T-helper 1 cell treated with Interleukin-12 subunit alpha and Interleukin-12 subunit beta and Interleukin-4 antibody, amounts not matched to agents 30 μg/mL and 1 μg/mL, for 36 hours (primary cell): Measurements from ENCODE around the gene MAN2B1.
"Not testable (repeated sequence)": the region's sequence is repeated elsewhere in the genome, so short reads cannot be mapped to it uniquely, and the experiment has no call there.

Source experiments
- H3K27ac Mint-ChIP-seq: one replicate; pipeline ENCODE4 v1.8.0; 2021; ENCODE audit warnings: mild to moderate bottlenecking, mixed read lengths
- H3K27me3 Mint-ChIP-seq: one replicate; pipeline ENCODE4 v1.8.0; 2021; ENCODE audit warnings: low read depth, mixed read lengths
- H3K36me3 Mint-ChIP-seq: one replicate; pipeline ENCODE4 v1.8.0; 2021; ENCODE audit warnings: low read depth, mixed read lengths
- H3K4me1 Mint-ChIP-seq: one replicate; pipeline ENCODE4 v1.8.0; 2021; ENCODE audit warnings: low read depth, mixed read lengths
- H3K4me3 Mint-ChIP-seq: one replicate; pipeline ENCODE4 v1.8.0; 2021; ENCODE audit warnings: mild to moderate bottlenecking, moderate library complexity, mixed read lengths
- H3K9me3 Mint-ChIP-seq: one replicate; pipeline ENCODE4 v1.8.0; 2021; ENCODE audit warnings: mixed read lengths

Gene MAN2B1

GRCh38 chr19:12629215-12629614 lies 37.3 kb downstream of the MAN2B1 start:
- Mint-ChIP-seq H3K27me3 (no peaks in the 10 kb centered on the region), H3K4me3 (no peak overlapping the region), H3K36me3 (peaks cover 71% of the 10 kb centered on the region), H3K27ac (no peak overlapping the region), H3K9me3 (peaks cover 34% of the 10 kb centered on the region), H3K4me1 (no peaks in the 10 kb centered on the region)

DNA sequence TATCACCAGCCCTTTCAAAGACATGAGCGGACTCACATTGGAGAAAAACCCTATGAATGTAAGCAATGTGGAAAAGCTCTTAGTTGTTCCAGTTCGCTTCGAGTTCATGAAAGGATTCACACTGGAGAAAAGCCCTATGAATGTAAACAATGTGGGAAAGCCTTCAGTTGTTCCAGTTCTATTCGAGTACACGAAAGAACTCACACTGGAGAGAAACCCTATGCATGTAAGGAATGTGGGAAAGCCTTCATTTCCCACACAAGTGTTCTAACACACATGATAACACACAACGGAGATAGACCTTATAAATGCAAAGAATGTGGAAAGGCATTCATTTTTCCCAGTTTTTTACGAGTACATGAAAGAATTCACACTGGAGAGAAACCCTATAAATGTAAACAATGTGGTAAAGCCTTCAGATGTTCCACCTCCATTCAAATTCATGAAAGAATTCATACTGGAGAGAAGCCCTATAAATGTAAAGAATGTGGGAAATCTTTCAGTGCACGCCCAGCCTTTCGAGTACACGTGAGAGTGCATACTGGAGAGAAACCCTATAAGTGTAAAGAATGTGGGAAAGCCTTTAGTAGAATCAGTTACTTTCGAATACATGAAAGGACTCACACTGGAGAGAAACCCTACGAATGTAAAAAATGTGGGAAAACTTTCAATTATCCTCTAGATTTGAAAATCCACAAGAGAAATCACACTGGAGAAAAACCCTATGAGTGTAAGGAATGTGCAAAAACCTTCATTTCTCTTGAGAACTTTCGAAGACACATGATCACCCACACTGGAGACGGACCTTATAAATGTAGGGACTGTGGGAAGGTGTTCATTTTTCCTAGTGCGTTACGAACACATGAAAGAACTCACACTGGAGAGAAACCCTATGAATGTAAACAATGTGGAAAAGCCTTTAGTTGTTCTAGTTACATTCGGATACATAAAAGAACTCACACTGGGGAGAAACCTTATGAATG lies 38.2 kb downstream of the MAN2B1 start:
- H3K27me3 Mint-ChIP-seq, result no peaks in the 10 kb centered on the region
- H3K4me1 Mint-ChIP-seq, result no peaks in the 10 kb centered on the region
- peaks cover 34% of the 10 kb centered on the region for H3K9me3 Mint-ChIP-seq
- no peak overlapping the region for H3K4me3 Mint-ChIP-seq
- no peak overlapping the region for H3K27ac Mint-ChIP-seq
- H3K36me3 Mint-ChIP-seq, result peaks cover 71% of the 10 kb centered on the region

DNA sequence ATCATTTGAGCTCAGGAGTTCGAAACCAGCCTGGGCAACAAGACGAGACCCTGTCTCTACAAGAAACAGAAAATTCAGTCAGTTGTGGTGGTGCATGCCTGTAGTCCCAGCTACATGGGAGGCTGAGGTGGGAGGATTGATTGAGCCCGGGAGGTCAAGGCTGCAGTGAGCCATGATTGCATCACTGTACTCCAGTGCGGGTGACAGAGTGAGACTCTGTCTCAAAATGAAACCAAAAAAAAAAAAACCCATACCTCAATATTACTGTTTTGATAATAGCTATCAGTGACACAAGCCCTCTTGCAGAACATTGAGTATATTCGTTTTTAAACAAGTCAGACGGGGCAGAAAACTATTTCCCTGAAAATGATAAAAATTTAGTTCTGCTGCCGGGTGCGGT lies 39.6 kb downstream of the MAN2B1 start:
- Mint-ChIP-seq H3K27ac (no peak overlapping the region), H3K36me3 (peaks cover 68% of the 10 kb centered on the region), H3K9me3 (peaks cover 34% of the 10 kb centered on the region), H3K4me1 (no peaks in the 10 kb centered on the region), H3K4me3 (no peak overlapping the region), H3K27me3 (no peaks in the 10 kb centered on the region)

DNA sequence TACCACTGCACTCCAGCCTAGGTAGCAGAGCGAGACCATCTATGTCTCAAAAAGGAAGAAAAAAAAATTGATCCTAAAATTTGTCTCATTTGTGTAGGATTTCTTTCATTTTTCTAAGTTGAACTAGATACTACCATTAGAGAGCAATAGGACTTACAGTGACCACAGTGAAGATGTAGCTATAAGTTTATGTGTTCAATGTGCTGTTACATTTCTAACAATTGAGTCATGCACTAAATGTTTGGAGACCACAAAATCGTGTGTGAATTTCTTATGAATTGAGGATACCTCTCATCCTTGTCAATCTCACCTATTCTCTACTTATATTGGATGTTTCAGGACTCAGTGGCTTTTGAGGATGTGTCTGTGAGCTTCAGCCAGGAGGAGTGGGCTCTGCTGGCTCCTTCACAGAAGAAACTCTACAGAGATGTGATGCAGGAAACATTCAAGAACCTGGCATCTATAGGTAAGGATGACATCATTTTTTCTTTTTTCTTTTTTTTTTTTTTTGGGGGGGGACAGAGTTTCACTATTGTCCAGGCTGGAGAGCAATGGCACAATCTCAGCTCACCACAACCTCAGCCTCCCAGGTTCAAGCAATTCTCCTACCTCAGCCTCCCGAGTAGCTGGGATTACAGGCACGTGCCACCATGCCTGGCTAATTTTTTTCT lies 43.0 kb downstream of the MAN2B1 start:
- Mint-ChIP-seq H3K36me3 (peaks cover 56% of the 10 kb centered on the region), H3K9me3 (peaks cover 22% of the 10 kb centered on the region), H3K4me3 (no peak overlapping the region), H3K27ac (no peak overlapping the region), H3K27me3 (no peaks in the 10 kb centered on the region), H3K4me1 (peaks cover 4% of the 10 kb centered on the region)

DNA sequence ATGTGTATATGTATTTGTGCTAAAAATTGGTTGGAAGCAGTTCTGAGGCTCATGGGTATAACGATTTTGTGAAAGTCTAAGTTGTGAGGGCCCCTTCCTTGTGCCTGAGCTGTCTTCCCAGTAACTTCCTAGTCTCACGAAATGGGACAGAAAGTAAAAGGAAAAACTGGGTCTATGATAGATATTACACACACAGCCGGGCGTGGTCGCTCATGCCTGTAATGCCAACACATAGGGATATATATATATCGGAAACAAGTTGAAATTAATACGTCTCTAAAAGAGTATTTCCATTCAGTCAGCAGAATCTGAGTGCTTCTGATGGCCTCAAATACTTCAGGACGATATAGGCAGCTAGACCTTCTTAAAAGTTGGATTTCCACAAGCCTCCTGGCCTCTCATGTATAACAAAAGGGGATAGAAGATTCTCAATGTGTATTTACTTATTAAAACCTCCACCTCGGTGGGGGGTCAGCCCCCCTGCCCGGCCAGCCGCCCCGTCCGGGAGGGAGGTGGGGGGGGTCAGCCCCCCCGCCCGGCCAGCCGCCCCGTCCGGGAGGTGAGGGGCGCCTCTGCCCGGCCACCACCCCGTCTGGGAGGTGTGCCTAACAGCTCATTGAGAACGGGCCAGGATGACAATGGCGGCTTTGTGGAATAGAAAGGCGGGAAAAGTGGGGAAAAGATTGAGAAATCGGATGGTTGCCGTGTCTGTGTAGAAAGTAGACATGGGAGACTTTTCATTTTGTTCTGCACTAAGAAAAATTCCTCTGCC lies 45.1 kb downstream of the MAN2B1 start:
- not testable (repeated sequence) for H3K4me1 Mint-ChIP-seq, H3K27me3 Mint-ChIP-seq, H3K4me3 Mint-ChIP-seq, H3K9me3 Mint-ChIP-seq, H3K27ac Mint-ChIP-seq
- H3K36me3 Mint-ChIP-seq, result peaks cover 47% of the 10 kb centered on the region

DNA sequence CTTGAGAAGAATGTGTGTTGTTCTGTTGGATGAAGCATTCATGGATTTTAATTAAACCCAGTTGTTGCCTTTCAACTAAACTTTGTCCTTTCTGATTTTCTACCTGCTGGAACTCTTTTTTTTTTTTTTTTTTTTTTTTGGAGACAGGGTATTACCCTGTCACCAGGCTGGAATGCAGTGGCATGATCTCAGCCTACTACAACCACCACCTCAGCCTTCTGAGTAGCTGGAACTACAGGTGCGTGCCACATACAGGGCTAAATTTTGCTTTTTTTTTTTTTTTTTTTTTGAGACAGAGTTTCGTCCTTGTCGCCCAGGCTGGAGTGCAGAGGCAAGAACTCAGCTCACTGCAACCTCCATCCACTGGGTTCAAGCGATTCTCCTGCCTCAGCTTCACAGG lies 48.9 kb downstream of the MAN2B1 start:
- H3K27ac Mint-ChIP-seq, result no peak overlapping the region
- H3K36me3 Mint-ChIP-seq, result peaks cover 49% of the 10 kb centered on the region
- H3K27me3 Mint-ChIP-seq, result no peaks in the 10 kb centered on the region
- H3K9me3 Mint-ChIP-seq, result peaks cover 4% of the 10 kb centered on the region
- H3K4me1 Mint-ChIP-seq, result peaks cover 21% of the 10 kb centered on the region
- H3K4me3 Mint-ChIP-seq, result no peak overlapping the region

DNA sequence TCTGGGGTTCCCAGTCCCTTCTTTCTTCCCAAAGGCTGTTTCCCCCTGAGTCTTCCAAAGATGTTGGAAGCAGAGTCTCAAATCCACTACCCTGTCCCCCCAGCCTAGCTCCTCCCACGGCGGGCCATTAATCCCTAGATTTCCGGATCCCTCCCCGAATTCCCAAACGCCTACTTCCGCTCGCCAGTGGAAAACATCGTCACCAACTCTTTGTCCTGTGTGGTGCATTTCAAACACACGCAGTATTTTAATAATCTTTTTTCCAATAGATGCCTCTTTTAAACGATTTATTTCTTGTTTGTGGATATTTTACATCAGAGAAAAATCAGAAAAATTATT lies 55.2 kb downstream of the MAN2B1 start:
- peaks cover 30% of the 10 kb centered on the region for H3K36me3 Mint-ChIP-seq
- H3K4me1 Mint-ChIP-seq, result peaks cover 30% of the 10 kb centered on the region
- H3K4me3 Mint-ChIP-seq, result peak overlapping the region; percentile 99
- H3K27me3 Mint-ChIP-seq, result no peaks in the 10 kb centered on the region
- peak overlapping the region; percentile 99 for H3K27ac Mint-ChIP-seq
- H3K9me3 Mint-ChIP-seq, result no peaks in the 10 kb centered on the region

GRCh38 chr19:12610540-12611360 lies 55.8 kb downstream of the MAN2B1 start, which contains the start of the genes ZNF490 and ZNF791:
ZNF490 (minus strand) TSS chr19:12610813; CDS start chr19:12610680, 133 bp downstream.
ZNF791 (plus strand) TSS chr19:12610920; CDS start chr19:12611080, 160 bp downstream.
- H3K9me3 Mint-ChIP-seq, result no peaks in the 10 kb centered on the region
- H3K4me1 Mint-ChIP-seq, result peaks cover 27% of the 10 kb centered on the region

DNA sequence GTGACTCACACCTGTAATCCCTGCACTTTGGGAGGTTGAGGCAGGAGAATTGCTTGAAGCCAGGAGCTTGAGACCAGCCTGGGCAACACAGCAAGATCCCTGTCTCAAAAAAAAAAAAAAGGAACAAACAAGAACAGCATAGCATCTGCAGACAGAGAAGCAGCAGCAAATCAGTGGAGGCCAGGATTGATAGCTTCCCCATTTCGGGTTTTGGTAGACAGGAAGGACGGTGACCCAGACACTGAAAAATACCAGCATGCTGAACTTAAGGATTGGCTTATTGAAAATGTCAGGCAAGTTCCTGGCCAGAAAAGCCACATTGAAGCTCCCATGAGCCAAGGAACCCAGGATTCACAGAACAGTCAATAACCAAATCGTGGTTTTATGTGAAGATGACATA lies 58.9 kb downstream of the MAN2B1 start:
- peaks cover 21% of the 10 kb centered on the region for H3K4me1 Mint-ChIP-seq
- no peaks in the 10 kb centered on the region for H3K9me3 Mint-ChIP-seq
- no peak overlapping the region for H3K27ac Mint-ChIP-seq
- no peak overlapping the region for H3K4me3 Mint-ChIP-seq
- peaks cover 15% of the 10 kb centered on the region for H3K36me3 Mint-ChIP-seq
- H3K27me3 Mint-ChIP-seq, result no peaks in the 10 kb centered on the region

More at GRCh38 chr19:12610540-12611360, 55.8 kb downstream of the MAN2B1 start, which contains the start of the genes ZNF490 and ZNF791:
- Mint-ChIP-seq H3K27me3 (no peaks in the 10 kb centered on the region), H3K4me3 (peak within 1 kb of the TSS; percentile 99), H3K36me3 (peaks cover 24% of the 10 kb centered on the region), H3K27ac (peak within 1 kb of the TSS; percentile 99)

- peaks cover 19% of the 10 kb centered on the region for H3K4me1 Mint-ChIP-seq
- H3K9me3 Mint-ChIP-seq, result no peaks in the 10 kb centered on the region
- no peak overlapping the region for H3K27ac Mint-ChIP-seq
- H3K4me3 Mint-ChIP-seq, result no peak overlapping the region
- H3K27me3 Mint-ChIP-seq, result no peaks in the 10 kb centered on the region
- H3K36me3 Mint-ChIP-seq, result peaks cover 18% of the 10 kb centered on the region
Measured at GRCh38 chr19:12606796-12607195, 59.7 kb downstream of the MAN2B1 start.

DNA sequence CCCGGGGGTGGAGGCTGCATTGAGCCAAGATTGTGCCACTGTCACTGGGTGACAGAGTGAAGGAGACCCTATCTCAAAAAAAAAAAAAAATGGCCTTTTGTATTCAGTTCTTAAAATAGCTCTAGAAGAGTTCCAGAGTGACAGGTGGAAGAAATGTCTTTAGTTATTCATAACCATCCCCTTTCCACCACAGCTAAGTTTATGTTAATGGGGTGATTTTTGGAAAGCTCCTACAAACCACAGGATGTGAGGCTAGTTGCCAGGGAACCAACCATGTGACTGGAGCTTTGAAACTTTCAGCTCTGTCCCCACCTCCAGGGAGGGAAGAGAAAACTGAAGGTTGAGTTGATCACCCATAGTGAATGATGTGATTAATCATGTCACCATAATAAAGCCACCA lies 62.8 kb downstream of the MAN2B1 start:
- H3K4me1 Mint-ChIP-seq, result peaks cover 8% of the 10 kb centered on the region
- no peaks in the 10 kb centered on the region for H3K27me3 Mint-ChIP-seq
- H3K9me3 Mint-ChIP-seq, result no peaks in the 10 kb centered on the region
- H3K4me3 Mint-ChIP-seq, result no peak overlapping the region
- peak overlapping the region; percentile 68 for H3K27ac Mint-ChIP-seq
- peaks cover 16% of the 10 kb centered on the region for H3K36me3 Mint-ChIP-seq

DNA sequence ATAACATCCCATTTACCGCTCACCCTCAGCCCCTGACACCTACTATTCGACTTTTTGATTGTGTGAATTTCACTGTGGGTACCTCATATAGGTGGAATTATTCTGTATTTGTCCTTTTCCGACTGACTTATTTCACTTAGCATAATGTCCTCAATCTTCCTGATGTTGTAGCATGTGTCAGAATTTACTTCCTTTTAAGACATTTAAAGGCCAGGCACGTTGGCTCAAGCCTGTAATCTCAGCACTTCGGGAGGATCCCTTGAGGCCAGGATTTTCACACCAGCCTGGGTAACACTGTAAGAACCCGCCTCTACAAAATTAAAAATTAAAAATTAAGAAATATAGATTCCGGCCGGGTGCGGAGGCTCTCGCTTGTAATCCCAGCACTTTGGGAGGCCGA lies 68.9 kb downstream of the MAN2B1 start:
- no peaks in the 10 kb centered on the region for H3K9me3 Mint-ChIP-seq
- H3K27ac Mint-ChIP-seq, result peak overlapping the region; percentile 36
- no peaks in the 10 kb centered on the region for H3K4me1 Mint-ChIP-seq
- H3K4me3 Mint-ChIP-seq, result no peak overlapping the region
- peaks cover 23% of the 10 kb centered on the region for H3K36me3 Mint-ChIP-seq
- no peaks in the 10 kb centered on the region for H3K27me3 Mint-ChIP-seq

GRCh38 chr19:12596927-12597548 lies 69.5 kb downstream of the MAN2B1 start:
- no peak overlapping the region for H3K4me3 Mint-ChIP-seq
- no peak overlapping the region for H3K27ac Mint-ChIP-seq
- no peaks in the 10 kb centered on the region for H3K27me3 Mint-ChIP-seq
- no peaks in the 10 kb centered on the region for H3K9me3 Mint-ChIP-seq
- H3K36me3 Mint-ChIP-seq, result peaks cover 20% of the 10 kb centered on the region
- H3K4me1 Mint-ChIP-seq, result no peaks in the 10 kb centered on the region
